GM12874 (cell line): Measurements from ENCODE around the gene PWWP2A.

Source experiments
- TF ChIP-seq, protein P1 (sequence below): IDR thresholded peaks from 2 replicates; pipeline ENCODE4 v1.5.1; 2011; ENCODE audit warnings: low read depth, mild to moderate bottlenecking, control low read depth, low read length, moderate library complexity; ENCODE audit not compliant: insufficient read depth

Gene PWWP2A

DNA sequence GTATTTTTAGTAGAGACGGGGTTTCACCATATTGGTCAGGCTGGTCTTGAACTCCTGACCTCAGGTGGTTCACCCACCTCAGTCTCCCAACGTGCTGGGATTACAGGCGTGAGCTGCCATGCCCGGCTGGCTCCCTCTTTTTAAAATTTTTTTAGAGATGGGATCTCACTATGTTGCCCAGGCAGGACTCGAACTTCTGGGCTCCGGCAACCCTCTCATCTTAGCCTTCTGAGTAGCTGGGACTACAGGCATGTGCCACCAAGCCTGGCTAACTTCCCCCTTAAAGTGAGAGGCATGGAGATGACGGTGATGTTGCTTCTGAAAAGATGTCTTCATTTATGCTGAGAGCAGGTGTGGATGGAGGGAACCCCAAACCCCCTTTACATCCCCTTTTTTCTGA lies 43.7 kb upstream of the PWWP2A start:
- TF ChIP-seq, protein P1, sequence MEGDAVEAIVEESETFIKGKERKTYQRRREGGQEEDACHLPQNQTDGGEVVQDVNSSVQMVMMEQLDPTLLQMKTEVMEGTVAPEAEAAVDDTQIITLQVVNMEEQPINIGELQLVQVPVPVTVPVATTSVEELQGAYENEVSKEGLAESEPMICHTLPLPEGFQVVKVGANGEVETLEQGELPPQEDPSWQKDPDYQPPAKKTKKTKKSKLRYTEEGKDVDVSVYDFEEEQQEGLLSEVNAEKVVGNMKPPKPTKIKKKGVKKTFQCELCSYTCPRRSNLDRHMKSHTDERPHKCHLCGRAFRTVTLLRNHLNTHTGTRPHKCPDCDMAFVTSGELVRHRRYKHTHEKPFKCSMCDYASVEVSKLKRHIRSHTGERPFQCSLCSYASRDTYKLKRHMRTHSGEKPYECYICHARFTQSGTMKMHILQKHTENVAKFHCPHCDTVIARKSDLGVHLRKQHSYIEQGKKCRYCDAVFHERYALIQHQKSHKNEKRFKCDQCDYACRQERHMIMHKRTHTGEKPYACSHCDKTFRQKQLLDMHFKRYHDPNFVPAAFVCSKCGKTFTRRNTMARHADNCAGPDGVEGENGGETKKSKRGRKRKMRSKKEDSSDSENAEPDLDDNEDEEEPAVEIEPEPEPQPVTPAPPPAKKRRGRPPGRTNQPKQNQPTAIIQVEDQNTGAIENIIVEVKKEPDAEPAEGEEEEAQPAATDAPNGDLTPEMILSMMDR = no peak

- TF ChIP-seq, protein P1 = no peak
Observed at GRCh38 chr5:160161626-160162025, 42.4 kb upstream of the PWWP2A start.

DNA sequence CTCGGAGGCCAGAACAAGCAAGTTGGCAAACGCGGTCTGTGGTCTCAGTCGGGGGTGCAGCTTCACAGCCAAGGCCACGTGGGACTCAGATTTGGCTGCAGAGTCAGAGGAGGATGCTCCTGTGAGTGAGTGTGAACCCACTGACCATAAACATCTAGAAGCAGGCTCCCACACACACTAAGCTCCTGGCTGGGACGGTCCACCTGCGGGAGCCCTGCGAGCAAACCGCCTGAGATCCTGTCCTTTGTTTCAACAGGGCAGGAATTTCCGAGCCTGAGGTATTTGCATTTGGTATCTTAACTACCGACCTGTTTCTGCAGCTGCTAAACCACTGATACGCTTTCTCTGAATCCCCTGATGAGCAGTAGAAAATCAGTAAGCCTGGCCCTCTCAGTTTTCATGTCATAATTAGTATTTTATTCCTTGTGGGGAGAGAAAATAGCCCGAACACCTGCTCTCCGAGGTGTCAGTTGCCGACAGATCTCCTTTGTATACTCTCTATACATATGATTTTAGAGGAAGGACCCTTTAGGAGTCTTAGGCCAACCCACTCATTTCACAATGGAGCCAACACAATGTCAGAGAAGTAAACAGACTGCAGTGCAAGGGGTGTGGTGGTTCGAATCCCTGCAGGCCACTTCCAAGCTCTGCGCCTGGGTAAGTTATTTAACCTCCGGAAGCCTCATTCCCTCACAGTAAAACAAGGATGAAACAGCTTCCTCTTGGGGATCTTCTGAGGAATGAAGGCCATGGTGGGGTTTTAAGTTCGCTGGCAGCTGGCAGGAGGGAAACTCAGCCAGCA lies 40.9 kb upstream of the PWWP2A start:
- TF ChIP-seq, protein P1 = no peak

DNA sequence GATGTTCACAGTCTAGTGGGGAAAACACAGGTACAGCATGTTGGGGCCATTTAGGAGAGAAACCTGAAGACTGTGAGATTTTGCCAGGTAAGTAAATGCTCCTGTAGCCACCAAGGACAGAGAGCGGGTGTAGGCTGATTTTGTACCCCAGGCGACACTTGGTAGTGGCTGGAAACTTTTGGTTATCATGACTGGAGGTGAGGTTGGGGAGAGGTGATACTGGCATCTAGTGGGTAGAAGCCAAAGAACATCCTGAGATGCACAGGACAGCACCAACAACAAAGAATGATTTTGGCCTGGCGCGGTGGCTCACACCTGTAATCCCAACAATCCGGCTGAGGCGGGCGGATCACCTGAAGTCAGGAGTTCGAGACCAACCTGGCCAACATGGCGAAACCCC lies 38.8 kb upstream of the PWWP2A start:
- TF ChIP-seq, protein P1 = peak; percentile 19; the same call in 1 of the 2 replicates

GRCh38 chr5:160155017-160155750 lies 35.9 kb upstream of the PWWP2A start:
- TF ChIP-seq, protein P1 = no peak

DNA sequence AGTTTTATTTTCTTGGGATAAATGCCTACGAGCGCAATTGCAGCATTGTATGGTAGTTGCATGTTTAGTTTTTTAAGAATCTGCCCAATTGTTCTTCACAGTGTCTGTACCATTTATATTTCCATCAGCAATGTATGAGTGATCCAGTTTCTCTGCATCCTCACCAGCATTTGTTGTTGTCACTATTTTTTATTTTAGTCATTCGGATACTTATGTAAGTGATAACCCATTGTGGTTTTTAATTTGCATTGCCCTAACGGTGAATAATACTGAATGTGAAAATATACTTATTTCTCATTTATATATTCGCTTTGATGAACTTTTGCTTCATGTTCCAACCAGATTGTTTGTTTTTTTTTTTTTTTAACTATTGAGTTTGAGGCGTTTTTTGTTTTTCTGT lies 33.7 kb upstream of the PWWP2A start:
- TF ChIP-seq, protein P1 = no peak

DNA sequence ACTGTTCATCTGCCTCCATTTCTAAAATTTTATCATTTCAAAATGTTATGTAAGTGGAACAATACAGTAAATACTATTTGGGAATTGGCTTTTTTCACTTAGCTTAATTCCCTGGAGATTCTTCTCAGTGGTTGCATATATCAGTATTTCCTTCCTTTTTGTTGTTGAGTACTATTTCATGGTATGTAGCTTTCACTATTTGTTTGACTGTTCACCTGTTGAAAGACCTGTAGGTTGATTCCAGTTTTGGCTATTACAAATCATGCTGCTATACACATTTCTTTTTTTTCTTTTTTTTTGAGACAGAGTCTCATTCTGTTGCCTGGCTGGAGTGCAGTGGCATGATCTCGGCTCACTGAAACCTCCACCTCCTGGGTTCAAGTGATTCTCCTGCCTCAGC lies 33.0 kb upstream of the PWWP2A start:
- TF ChIP-seq, protein P1 = no peak
